Measurements from ENCODE around the gene ZNF212. TPM values are rescaled to one million over a fixed set of nuclear protein-coding genes. Genes with fewer than 3 reads are reported as not detected.

ZNF212 gene
- total and polyA plus RNA-seq, 9 of the 15 experiments (the other 6 are each of a cell fraction or from before 2014, with no cell fraction given), result 1.8 to 21.4 (median 7.2) TPM

- TF ChIP-seq GABPB1 (CRISPR knock-in tag; IDR thresholded peaks at IDR 0.05) (no peak), ZNF449 (CRISPR knock-in tag; IDR thresholded peaks at IDR 0.05) (no peak), NR2C1 (IDR thresholded peaks at IDR 0.05) (no peak), NR2C1 (tag; IDR thresholded peaks at IDR 0.05) (no peak), CHD2 (IDR thresholded peaks at IDR 0.05; ENCODE audit: low read depth, low read length) (no peak), NCOR1 (IDR thresholded peaks at IDR 0.05) (no peak)
Measured at GRCh38 chr7:149292462-149292823, 53.0 kb downstream of the ZNF212 start (continued).

- no peak overlapping the region for H3K9ac ChIP-seq (ENCODE audit: insufficient read depth in 1 of 2, low read depth in 2 of 2, low read length in 2 of 2)
- CTCF ChIA-PET (ENCODE audit: low intra/inter-chr PET ratio), result interaction anchor here (1.3 kb wide), 1 partner anchor 129 kb away, joined by 4 read pairs; no protein-coding TSS in a partner anchor
- ATAC-seq (peak; percentile 78), FAIRE-seq (peak; percentile 44), DNase-seq (ENCODE audit: extremely low read depth in 1 of 4, low spot score in 3 of 4) (peak in 2 of 4 experiments; percentile 38 to 50)
- no TSS peak for BruUV-seq (replicated peaks)
- no peak overlapping the region for H2AFZ ChIP-seq (ENCODE audit: low read depth, low read length)
- no peaks in the 10 kb centered on the region for H3K9me3 ChIP-seq (replicated peaks; ENCODE audit: control insufficient read depth, insufficient read depth, low read depth, low read length)
- peaks cover 3 to 62% of the 10 kb centered on the region in 2 experiments; a peak in 4 of 5 replicates for H3K27me3 ChIP-seq (ENCODE audit: control insufficient read depth in 2 of 2, insufficient read depth in 2 of 2, low read length in 2 of 2)
- no peak overlapping the region for H3K4me2 ChIP-seq (ENCODE audit: insufficient read depth, low read length)
- H3K4me3 ChIP-seq, result no peak overlapping the region
- no peak overlapping the region for H3K27ac ChIP-seq (ENCODE audit: extremely low read depth, low read depth, low read length)
- 0 out of 2 replicates have a peak, but pooled peaks cover 5% of the 10 kb centered on the region for H4K20me1 ChIP-seq (replicated peaks; ENCODE audit: control insufficient read depth, insufficient read depth, low read length)
- POLR2A ChIA-PET, result interaction anchor here (0.6 to 1.5 kb wide), 2 partner anchors 17 to 245 kb away, joined by 3 read pairs; no protein-coding TSS in a partner anchor
- intact Hi-C loops (cut with micrococcal nuclease), result no loop called here
- H3K4me1 ChIP-seq (replicated peaks in 1 of 2; ENCODE audit: control insufficient read depth in 2 of 2, insufficient read depth in 2 of 2, low read length in 2 of 2), result peaks cover 0 to 8% of the 10 kb centered on the region in 2 experiments; a peak in 1 of 5 replicates
- in situ Hi-C loops (cut with MboI), result no loop called here
- no peaks in the 10 kb centered on the region for H3K79me2 ChIP-seq (ENCODE audit: control insufficient read depth, insufficient read depth, low read length)
- peaks cover 4% of the 10 kb centered on the region for H3K9me1 ChIP-seq (ENCODE audit: control insufficient read depth, insufficient read depth, low read length)
- 23% methylated on average over 9 of the region's 9 CpGs for WGBS (ENCODE audit: insufficient coverage, low coverage, missing lambda C conversion rate)
- no peaks in the 10 kb centered on the region for H3K36me3 ChIP-seq (ENCODE audit: control insufficient read depth, insufficient read depth, low read length)
- TF ChIP-seq CTCF (IDR thresholded peaks at IDR 0.05 in 2 of 3, conservative IDR thresholded peaks at IDR 0.05 in 1 of 3; ENCODE audit: insufficient read depth in 2 of 3, low read depth in 1 of 3, low read length in 3 of 3), result peak; percentile 41 to 57 (median 45)
- TF ChIP-seq NFYB (IDR thresholded peaks at IDR 0.05; ENCODE audit: extremely low read depth, insufficient read length), result no peak
- no peak for TF ChIP-seq CREM (IDR thresholded peaks at IDR 0.05; ENCODE audit: low read depth)
- no peak for TF ChIP-seq ZKSCAN1 (IDR thresholded peaks at IDR 0.05; ENCODE audit: low read depth, low read length)
- no peak for TF ChIP-seq CXXC5 (CRISPR knock-in tag; IDR thresholded peaks at IDR 0.05)
- TF ChIP-seq PHB2 (IDR thresholded peaks at IDR 0.05; ENCODE audit: low read depth), result no peak
- TF ChIP-seq MAX (CRISPR knock-in tag; IDR thresholded peaks at IDR 0.05), result 0 out of 2 replicates have a peak, but pooled peaks have one; percentile 18
- no peak for TF ChIP-seq RUNX1 (IDR thresholded peaks at IDR 0.05; ENCODE audit: low read depth)
- 0 out of 2 replicates have a peak, but pooled peaks have one; percentile 17 for TF ChIP-seq STAG1 (CRISPR knock-in tag; IDR thresholded peaks at IDR 0.05; ENCODE audit: borderline replicate concordance)
- TF ChIP-seq ZNF197 (CRISPR knock-in tag; IDR thresholded peaks at IDR 0.05; ENCODE audit: low read depth), result no peak
- 0 out of 4 replicates have a peak, but pooled peaks of 1 of the 2 experiments have one; percentile 3 for TF ChIP-seq RAD21 (CRISPR knock-in tag; conservative IDR thresholded peaks at IDR 0.05 in 1 of 2, IDR thresholded peaks at IDR 0.05 in 1 of 2)
- TF ChIP-seq CCAR2 (IDR thresholded peaks at IDR 0.05; ENCODE audit: low read depth, low read length), result no peak
- TF ChIP-seq RCOR1 (IDR thresholded peaks at IDR 0.05; ENCODE audit: borderline replicate concordance in 1 of 2, low read depth in 2 of 2, low read length in 2 of 2), result no peak
Measured at GRCh38 chr7:149293338-149293737, 53.9 kb downstream of the ZNF212 start.

Data from K562 (cell line).